ENCODE results near the gene CPNE1. TPM values are rescaled to one million over a fixed set of nuclear protein-coding genes. Genes with fewer than 3 reads are reported as not detected.
"Not testable (repeated sequence)": the region's sequence is repeated elsewhere in the genome, so short reads cannot be mapped to it uniquely, and the experiment has no call there.

CPNE1 gene
- 200 TPM for total RNA-seq

DNA sequence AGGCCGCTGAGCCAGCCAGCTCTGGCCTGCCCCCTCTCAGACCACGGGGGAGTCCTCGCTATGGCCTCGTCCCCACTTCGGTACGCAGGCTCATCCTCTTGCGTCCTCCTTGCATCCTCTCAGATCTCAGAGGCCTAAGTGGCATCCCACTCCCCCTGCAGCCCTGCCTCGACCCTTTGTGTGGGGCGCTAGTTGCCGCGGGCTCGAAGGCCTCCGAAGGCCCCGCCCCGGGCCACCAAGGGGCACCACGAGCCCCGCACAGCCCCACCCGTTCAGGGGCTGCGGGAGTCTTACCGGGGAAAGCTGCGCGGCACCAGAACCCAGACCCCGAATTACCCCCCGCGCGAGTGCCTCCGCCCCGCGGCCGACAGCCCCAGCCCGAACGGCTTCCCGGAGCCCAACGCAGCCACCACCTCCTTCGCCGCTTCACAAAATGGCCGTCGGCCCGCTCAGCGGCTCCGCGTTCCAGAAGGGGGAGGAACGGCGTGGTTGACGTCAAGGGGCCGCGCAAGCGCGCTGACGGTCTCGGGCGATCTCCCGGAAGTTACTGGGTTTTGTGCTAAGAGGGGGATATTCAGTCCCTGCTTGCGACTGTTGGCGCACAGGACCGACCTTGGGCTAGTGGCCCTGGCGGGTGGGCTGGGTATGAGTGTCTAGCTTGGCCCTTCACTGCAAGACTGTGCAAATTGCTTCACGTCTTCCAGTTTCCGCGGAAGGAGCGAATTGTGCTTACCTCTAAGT, at the start of gene CPNE1, which contains the start of gene RBM12:
TSS of gene CPNE1 (minus strand) at position 435 of the 741 bp plus-strand sequence. CDS start 31,977 bp downstream, outside the sequence.
TSS of gene RBM12 (minus strand) at position 435 of the 741 bp plus-strand sequence. CDS start 9,578 bp downstream, outside the sequence.
- DNase-seq (ENCODE audit: low spot score), result peak; percentile 95

DNA sequence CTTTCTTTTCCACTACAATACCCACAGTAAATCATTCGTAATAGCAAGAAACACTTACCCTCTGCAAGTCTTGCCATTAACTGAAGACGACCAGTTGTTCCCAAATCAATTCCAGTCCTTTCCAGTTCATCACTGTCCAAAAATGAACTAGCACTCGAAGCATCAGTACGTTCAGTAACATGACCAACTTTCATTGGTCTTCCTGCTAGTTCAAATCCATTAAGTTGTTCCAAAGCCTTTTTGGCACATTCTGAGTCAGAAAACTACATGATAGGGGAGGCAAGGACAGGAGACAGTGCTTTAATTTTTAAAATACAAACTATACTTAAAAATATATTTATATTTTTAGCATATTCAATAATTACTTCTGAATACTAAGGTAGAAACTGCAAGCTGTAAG, 49.4 kb upstream of the CPNE1 start:
- DNase-seq (ENCODE audit: low spot score), result no peak

DNA sequence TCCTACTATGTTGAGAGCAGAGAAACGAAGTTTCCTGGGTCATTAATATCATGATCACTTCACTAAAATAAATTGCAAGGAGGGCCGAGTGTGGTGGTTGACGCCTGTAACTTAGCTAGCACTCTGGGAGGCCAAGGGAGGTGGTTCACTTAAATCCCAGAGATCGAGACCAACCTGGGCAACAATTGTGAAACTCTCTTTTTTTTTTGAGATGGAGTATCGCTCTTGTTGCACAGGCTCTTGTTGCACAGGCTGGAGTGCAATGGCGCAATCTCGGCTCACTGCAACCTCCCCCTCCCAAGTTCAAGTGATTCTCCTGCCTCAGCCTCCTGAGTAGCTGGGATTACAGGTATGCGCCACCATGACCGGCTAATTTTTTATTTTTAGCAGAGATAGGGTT, 48.4 kb upstream of the CPNE1 start:
- DNase-seq (ENCODE audit: low spot score), result not testable (repeated sequence)

DNA sequence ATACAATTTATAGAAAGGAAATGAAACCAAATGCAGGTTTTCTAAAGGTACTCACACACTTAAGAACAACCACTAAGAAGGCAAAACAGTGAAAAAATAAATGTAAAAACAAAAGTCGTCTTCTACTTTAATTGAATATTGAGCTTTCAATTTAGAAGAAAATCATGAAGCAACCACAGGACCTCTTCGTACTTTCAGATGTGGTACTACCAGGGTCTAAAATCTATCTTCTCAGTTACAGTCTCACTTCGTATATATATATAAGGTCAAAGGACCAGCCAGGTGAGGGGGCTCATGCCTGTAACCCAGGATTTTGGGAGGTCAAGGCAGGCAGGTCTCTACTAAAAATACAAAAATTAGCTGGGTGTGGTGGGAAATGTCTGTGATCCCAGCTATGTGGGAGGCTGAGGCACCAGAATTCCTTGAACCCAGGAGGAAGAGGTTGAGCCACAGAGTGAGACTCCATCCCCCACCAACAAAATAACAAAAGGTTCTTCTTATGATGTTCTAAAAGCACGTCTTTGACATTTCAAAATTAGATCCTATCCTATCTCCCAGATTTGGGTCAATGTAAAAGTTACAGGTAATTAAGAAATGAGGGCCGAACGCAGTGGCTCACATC, 47.0 kb upstream of the CPNE1 start:
- DNase-seq (ENCODE audit: low spot score), result no peak

DNA sequence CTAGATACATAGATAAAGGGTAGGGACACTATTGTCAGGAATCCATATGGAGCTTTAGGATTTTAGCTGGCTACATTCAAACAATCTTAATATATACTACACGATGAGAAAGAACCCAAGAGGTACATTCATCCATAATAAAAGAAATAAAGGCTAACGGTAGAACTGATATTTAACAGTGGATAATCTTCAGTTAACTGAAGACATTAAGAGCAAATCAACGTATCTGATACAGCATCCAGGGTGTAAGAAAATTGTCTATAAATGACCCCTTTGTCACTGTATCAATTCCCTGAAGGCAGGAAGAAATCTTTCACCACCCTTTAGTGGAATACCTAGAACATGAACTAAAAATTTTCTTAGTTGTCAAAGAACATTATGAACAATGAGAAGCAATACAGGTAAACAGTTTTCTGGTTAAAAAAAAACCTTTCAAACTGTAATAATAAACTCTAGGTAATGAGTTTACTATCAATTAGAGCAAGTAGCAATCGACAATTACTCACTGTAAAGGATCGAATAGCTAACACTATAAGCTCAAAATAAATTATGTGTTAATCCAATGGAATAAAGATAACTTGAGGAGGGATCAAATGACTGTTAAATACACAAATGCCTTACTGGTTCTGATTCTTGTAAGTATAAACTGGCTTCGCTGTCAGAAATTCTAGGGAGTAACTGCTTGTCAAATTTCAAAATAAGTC, 46.3 kb upstream of the CPNE1 start:
- DNase-seq (ENCODE audit: low spot score), result no peak

DNA sequence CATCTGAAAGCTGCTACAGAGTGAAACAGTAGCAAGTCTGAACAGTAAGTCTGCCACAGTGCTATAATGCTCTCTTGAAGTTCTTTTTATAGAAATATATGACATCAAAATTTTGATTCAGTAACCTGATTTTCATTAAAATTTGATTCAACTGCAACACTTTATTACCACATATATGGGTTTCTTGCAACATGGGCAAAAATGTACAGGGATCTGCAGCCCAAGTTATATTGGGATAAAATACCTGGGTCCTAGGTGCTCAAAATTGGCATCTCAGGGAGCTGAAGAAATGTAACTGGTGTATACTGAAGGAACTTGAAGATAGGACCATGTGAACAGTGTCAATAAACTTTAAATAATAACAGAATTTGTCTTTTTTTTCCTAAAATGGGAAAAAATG, 45.3 kb upstream of the CPNE1 start:
- no peak for DNase-seq (ENCODE audit: low spot score)

DNA sequence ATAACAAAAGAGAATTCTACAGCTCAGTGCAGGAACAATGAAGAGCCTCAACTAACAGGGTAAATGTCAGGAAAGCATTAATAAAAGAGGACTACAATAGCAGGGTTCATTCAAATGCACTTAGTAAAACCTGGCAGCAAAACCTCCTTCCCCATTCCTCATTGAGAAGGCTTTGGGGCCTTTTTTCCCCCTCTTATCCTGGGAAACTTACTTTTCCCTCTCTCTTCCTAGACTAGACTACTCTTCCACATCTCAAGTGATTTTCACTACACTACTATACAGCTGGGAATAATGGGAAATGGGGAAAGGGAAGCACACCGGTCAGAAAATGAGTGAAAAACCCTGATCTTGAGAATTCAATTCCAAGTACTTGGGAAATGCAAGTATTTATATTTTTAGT, 44.6 kb upstream of the CPNE1 start:
- no peak for DNase-seq (ENCODE audit: low spot score)

DNA sequence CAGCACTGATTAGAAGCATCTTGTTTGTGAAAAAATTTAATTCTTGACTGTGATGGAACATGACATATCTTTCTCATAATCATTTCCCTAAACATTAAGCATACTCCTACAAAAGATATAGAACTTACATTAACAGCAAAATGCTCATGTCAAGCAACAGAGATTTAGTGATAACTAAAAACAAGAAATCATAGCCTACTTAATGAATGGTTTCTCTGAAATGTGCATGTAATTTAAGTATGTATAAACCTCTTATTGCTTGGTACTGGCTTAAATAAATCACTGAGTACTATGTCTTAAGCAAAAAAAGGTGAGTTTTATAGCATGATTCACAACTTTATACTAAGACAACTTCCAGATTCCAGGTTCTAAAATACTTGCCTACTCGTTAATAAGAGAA, 43.8 kb upstream of the CPNE1 start:
- no peak for DNase-seq (ENCODE audit: low spot score)

DNA sequence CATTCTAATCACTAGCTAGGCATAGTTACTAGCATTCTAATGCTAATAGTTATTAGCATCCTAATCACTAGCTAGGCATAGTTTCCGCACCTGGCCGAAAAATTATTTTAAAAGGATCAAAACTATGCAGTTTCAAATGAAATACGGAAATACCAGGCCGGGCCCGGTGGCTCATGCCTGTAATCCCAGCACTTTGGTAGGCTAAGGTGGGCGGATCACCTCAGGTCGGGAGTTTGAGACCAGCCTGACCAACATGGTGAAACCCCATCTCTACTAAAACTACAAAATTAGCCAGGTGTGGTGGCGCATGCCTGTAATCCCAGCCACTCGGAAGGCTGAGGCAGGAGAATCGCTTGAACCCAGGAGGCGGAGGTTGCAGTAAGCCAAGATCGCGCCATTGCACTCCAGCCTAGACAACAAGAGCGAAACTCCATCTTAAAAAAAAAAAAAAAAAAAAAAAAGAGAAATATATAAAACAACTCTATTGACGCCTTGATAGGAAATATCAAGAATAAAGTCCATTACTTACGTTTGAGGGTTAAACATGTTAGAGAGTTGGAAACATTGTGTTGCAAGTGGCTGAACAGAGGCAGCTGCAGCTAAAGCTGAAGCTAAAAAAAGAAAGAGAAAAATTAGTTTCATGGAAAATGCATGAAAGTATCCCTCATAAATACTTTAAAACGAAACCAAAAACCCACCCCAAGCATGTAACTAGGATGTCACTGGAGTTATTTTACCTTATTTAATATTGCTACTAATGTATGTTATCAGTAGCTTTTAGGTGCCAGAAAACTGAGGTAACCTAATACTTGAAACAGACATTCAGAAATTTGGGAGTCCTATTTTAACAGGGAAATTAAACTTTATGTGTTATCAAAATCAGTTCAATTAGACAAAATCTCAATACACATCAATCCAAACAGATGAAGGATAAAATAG, 42.2 kb upstream of the CPNE1 start:
- DNase-seq (ENCODE audit: low spot score), result peak; percentile 32

DNA sequence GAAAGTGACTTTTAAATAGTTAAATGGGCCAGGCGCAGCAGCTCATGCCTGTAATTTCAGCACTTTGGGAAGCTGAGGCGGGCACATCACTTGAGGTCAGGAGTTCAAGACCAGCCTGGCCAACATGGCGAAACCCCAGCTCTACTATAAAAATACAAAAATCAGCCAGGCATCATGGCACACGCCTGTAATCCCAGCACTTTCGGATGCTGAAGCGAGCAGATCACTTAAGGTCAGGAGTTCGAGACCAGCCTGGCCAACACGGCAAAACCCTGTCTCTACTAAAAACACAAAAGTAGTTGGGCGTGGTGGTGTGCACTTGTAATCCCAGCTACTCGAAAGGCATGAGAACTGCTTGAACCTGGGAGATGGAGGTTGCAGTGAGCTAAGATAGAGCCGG, 41.2 kb upstream of the CPNE1 start:
- peak; percentile 26 for DNase-seq (ENCODE audit: low spot score)

DNA sequence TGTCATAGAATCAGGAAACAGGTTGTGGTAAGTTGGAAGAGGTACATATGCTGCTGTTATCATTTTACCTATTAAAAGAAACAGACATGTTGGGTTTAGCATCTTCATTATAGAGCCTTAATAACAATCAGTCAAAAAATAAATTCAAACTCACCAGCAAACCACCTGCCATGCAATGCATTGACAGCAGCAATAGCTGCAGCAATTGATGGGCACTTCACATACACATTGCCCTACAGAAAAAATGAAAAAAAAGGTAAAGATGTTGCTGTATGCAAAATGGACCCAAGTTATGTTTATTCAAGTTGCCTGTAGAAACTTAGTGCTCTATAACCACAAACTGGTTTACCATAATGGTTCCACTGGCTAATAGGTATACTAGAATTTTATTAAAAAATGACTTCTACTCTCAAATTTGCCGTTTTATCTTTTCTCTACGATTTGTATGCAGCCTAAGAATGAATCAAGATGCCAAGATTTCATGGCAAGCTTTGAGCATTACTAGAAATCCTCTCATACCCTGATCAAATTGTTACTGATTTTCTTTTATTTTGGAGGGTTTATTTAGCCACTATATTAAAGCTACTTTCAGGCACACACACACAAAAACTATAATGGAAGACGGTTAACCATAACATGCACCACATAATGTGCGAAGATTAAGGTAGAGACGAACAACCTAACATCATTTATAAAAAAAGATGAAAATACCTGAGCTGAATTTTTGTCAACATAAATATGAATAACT, 40.0 kb upstream of the CPNE1 start:
- no peak for DNase-seq (ENCODE audit: low spot score)

DNA sequence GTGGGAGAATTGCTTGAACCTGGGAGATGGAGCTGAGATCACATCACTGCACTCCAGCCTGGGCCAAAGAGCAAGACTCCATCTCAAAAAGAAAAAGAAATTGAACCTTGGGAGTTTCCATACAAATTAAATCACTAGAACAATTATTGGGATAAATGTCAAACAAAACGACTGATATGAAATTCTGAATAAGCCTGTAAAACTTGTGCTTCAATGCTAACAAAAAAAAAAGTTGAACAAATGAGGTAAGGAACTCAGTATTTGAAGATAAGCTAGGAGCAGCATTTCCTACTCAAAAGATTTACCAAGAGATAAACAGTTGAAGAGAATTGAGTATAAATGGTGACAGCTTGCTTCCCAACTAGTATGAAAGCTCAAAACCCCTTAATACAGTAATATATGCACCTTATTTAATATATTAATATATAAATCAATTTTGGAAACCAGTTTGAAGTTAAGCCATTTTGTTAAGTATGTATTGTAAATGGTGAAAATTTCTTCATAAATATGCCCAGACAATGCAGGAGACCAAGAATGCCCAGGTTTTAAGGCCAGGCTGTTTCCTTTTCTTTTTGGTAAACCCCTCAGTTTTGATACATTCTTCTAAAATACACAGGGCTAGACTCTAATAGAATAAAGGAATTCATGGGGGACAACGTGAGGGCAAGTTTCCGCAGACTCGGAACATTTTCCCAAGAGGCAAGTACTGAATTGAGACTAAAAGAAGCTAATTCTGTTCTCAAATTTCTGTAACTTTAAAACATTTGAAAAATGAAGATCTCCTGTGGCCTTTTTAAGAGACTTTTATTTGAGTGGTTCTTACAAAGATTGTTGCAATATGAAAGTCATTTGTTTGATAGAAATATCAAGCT, 38.4 kb upstream of the CPNE1 start:
- DNase-seq (ENCODE audit: low spot score), result no peak

DNA sequence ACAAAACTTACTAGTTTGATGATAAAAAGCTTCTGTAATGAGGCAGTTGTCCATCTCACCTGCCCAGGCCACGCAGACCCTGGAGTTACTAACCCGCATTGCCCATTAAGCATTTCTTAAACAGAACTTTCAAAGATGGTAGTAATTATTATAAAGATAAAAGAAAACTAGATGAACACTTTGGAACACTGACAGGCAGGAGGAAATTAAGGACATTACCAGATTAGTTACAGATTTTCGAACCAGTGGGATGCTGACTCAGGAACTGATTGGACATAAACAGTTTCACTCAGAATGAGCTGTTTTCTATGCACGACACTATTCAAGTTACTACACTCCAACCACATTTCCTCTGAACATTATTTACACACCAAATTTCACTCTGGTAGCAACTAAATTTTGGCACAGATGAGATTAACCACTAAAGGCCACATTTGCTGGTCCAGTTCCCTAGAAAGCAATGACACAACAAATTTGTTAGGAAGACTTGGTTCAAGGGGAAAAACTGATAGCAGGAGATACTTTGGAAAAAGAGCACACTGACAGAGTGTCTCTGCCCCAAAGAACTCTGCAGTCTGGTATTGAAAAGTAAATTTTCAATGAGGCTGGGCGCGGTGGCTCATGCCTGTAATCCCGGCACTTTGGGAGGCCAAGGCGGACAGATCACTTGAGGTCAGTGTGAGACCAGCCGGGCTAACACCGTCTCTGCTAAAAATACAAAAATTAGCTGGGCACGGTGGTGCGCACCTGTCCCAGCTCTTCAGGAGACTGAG, 37.5 kb upstream of the CPNE1 start:
- peak; percentile 17 for DNase-seq (ENCODE audit: low spot score)

DNA sequence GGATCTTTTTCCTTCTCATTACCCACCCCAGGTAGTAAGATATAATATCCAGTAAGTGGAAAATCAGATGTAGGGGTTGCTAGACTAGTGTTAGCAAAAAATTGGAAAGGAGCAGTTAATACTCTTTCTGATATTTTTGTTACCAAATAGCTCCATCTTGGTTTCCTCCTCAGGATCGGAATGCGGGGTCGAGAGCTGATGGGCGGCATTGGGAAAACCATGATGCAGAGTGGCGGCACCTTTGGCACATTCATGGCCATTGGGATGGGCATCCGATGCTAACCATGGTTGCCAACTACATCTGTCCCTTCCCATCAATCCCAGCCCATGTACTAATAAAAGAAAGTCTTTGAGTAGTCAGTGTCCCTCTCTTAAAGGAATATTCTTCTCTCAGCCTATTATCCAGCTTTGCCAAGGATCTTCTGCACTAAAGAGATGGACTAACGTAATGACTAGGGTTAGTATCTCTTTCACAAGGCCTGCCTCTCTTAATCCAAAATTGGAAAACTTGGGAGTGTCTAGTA, 36.0 kb upstream of the CPNE1 start:
- DNase-seq (ENCODE audit: low spot score), result peak; percentile 37

DNA sequence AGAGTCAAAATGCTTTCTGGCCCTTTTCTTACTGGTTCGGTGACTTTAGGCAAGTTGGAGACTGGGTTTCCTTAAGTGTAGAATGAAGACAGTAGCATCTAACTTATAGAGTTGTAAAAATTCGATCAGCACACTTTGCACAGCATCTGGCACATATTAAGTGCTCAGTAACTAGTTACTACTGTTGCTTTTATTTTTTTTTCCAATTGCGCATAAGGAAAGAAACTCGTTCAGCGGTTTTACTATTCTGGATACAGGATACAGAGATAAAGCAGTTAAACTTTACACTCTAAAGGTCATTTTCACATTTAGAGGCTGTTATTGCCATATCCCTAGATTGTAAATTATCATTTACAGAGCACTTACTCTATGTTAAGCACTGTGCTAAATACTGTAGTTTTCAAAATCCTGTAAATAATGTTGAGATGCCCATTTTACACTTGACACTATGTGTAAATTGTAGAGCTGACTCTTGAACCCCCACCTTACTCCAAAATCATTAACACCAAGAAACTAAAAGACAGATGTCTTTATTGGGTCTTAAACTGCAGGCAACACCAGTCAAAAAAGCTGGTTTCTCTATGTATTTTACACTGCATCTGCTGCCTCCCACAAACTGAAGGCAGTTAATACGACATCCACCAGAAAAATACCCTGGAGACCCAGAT, 35.4 kb upstream of the CPNE1 start:
- DNase-seq (ENCODE audit: low spot score), result no peak

DNA sequence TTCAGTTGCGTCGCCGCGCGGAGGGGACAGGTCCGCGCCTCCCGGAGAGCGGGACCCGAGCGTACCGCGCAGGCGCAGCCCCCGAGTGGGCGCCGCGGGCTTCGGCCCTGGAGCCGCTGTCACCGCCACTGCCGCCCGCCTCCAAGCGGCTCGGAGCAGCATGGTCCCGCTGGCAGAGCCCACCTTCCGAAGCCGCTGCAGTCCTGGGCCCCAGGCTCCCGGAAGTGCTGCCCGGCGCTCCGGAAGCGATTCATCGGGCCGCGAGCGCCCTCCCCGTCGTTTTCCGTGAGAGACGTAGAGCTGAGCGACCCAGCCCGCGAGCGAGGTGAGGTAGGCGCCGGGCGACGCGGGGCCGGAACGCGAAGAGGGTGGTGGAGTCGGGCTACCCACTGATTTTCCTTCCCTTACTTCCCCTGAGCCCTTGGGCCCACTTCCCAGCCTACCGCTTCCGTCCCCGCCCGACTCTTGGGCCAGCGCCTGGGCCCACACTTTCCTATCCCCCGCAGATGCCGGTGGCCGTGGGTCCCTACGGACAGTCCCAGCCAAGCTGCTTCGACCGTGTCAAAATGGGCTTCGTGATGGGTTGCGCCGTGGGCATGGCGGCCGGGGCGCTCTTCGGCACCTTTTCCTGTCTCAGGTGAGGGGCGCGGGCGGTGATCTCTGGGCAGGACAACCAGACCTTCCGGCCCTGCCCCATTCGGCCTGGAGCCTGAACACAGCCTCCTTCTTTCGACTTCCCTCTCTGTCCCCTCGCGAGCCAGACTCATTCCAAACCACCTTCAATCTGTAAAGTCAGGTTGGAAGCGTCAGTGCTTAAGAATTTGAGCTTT, 34.6 kb upstream of the CPNE1 start, which contains the start of the genes NFS1 and ROMO1:
TSS of gene NFS1 (minus strand) at position 226 of the 830 bp plus-strand sequence. CDS start at position 162, 64 bp downstream.
TSS of gene ROMO1 (plus strand) at position 279 of the 830 bp plus-strand sequence. CDS start at position 507, 228 bp downstream.
- DNase-seq (ENCODE audit: low spot score), result peak; percentile 82
